Uterus (tissue), 4 donors: ENCODE results near the gene KCNK6. TPM values are rescaled to one million over a fixed set of nuclear protein-coding genes. Genes with fewer than 3 reads are reported as not detected.

Experiments
- DNase-seq, 2 donors: peaks; one replicate each; pipeline ENCODE4 v3.0.0-alpha.2; 2019 to 2020
- H3K27ac ChIP-seq, 2 donors: fragments of 200-600 bp; sonication (generic); 1 replicate in 1 of 2; 2 replicates in 1 of 2; pipeline ENCODE4 v1.5.1; 2016 to 2018
- H3K27me3 ChIP-seq, 2 donors: fragments of 200-600 bp; sonication (generic); one replicate each; pipeline ENCODE4 v1.5.1; 2018 to 2019; ENCODE audit warnings: control low read depth in 1 of 2
- H3K36me3 ChIP-seq, 2 donors: fragments of 200-600 bp; sonication (generic); one replicate each; pipeline ENCODE4 v1.5.1; 2019; ENCODE audit warnings: control low read depth in 1 of 2
- H3K4me1 ChIP-seq, 2 donors: fragments of 200-600 bp; sonication (generic); one replicate each; pipeline ENCODE4 v1.5.1; 2018 to 2019; ENCODE audit warnings: control low read depth in 1 of 2
- H3K4me3 ChIP-seq, 2 donors: fragments of 200-600 bp; sonication (generic); 1 replicate in 1 of 2; 2 replicates in 1 of 2; pipeline ENCODE4 v1.5.1; 2018 to 2019; ENCODE audit warnings: mild to moderate bottlenecking in 1 of 2
- H3K9me3 ChIP-seq, 2 donors: fragments of 200-600 bp; sonication (generic); one replicate each; pipeline ENCODE4 v1.5.1; 2019; ENCODE audit warnings: control low read depth in 1 of 2
- CTCF ChIP-seq, 4 experiments: fragments of 200-600 bp in 2 of 4; fragments of 450-650 bp in 2 of 4; sonication (generic) in 2 of 4; IDR thresholded peaks; one replicate each; pipeline ENCODE4 v1.5.1; 2016 to 2019; ENCODE audit warnings: antibody characterized with exemption in 4 of 4, mild to moderate bottlenecking in 2 of 4, moderate library complexity in 1 of 4
- POLR2A ChIP-seq, 2 donors: fragments of 450-650 bp; IDR thresholded peaks; one replicate each; pipeline ENCODE4 v1.6.1; 2016; ENCODE audit warnings: antibody characterized with exemption in 2 of 2, mild to moderate bottlenecking in 1 of 2, moderate library complexity in 1 of 2
- intact Hi-C: fragments of 100-400 bp; cut with DNase I; formaldehyde crosslinking; loops from one replicate; pipeline ENCODE4 v1.15.1; 2023; ENCODE audit warnings: low total_unique reads
- small RNA-seq: library from RNA; depleted of rRNA; stranded (forward); fragments of <200 nt; gene quantifications from one replicate; pipeline ENCODE3, GENCODE V24; 2016
- total RNA-seq, 4 donors: library from RNA; depleted of rRNA in 3 of 4; stranded (reverse); fragments of >200 nt in 3 of 4; gene quantifications; one replicate each; pipeline versions ENCODE4 v1.1.0 to v1.2.4, GENCODE V29; 2014 to 2023
- donor health status: DM: yes; HTN: yes; CAD: no.

KCNK6 gene
- total RNA-seq, 4 donors from 2014 or later, result 0.59 to 60.6 (median 4.3) TPM

GRCh38 chr19:38381138-38381537, 61.5 kb downstream of the KCNK6 start:
- H3K27me3 ChIP-seq, result no peaks in the 10 kb centered on the region
- intact Hi-C loops, result no loop called here
- H3K4me1 ChIP-seq, result peaks cover 0 to 5% of the 10 kb centered on the region in 2 donors
- H3K27ac ChIP-seq, result no peak overlapping the region
- DNase-seq, result no peak
- TF ChIP-seq CTCF (IDR thresholded peaks at IDR 0.05) (no peak), POLR2A (IDR thresholded peaks at IDR 0.05) (no peak)
- no peaks in the 10 kb centered on the region for H3K36me3 ChIP-seq
- H3K9me3 ChIP-seq, result no peaks in the 10 kb centered on the region
- H3K4me3 ChIP-seq, result no peak overlapping the region

Small RNAs within 50 kb of the gene (small RNA-seq; reads per million reads assigned to genes)
- gene RF00019, result not detected

Other genes with a start within 250 kb of the KCNK6 start
- 1 to 10 TPM in 1 of 4 donors, under 1 TPM in 1, not detected in 2; 0.85 to 4.2 TPM for gene DPF1, start 95.6 kb upstream of the KCNK6 start, total RNA-seq
- gene PPP1R14A, start 63.5 kb upstream of the KCNK6 start, total RNA-seq, result 100 to 1,000 TPM in 3 of 4 donors, 1 to 10 TPM in 1; 9.3 to 225 (median 172) TPM
- 10 to 100 TPM; 11.8 to 72.8 (median 29.4) TPM for gene SPINT2, start 55.3 kb upstream of the KCNK6 start, total RNA-seq
- 10 to 100 TPM in 1 of 4 donors, 1 to 10 TPM in 2, not detected in 1; 2.9 to 15.3 (median 4.1) TPM for gene C19orf33, start 15.6 kb upstream of the KCNK6 start, total RNA-seq
- 10 to 100 TPM in 3 of 4 donors, 1 to 10 TPM in 1; 6.4 to 31.7 (median 21.5) TPM for gene YIF1B, start 3.9 kb upstream of the KCNK6 start, total RNA-seq
- gene CATSPERG, start 16.0 kb downstream of the KCNK6 start, total RNA-seq, result 10 to 100 TPM in 3 of 4 donors, not detected in 1; 10.6 to 95.3 (median 19.3) TPM
- 100 to 1,000 TPM in 3 of 4 donors, 10 to 100 TPM in 1; 67.4 to 156 (median 128) TPM for gene PSMD8, start 54.7 kb downstream of the KCNK6 start, total RNA-seq
- gene GGN, start 68.2 kb downstream of the KCNK6 start, total RNA-seq, result under 1 TPM in 1 of 4 donors, not detected in 3; 0.82 TPM
- 1 to 10 TPM in 1 of 4 donors, under 1 TPM in 1, not detected in 2; 0.88 to 5.7 TPM for gene SPRED3, start 68.9 kb downstream of the KCNK6 start, total RNA-seq
- gene FAM98C, start 83.2 kb downstream of the KCNK6 start, total RNA-seq, result 10 to 100 TPM in 2 of 4 donors, 1 to 10 TPM in 2; 2.1 to 21.1 (median 11.7) TPM
- 1 to 10 TPM in 2 of 4 donors, under 1 TPM in 1, not detected in 1; under 0.01 to 2.0 (median 1.5) TPM for gene RASGRP4, start 106.4 kb downstream of the KCNK6 start, total RNA-seq
- gene RYR1, start 113.8 kb downstream of the KCNK6 start, total RNA-seq, result 1 to 10 TPM in 2 of 4 donors, under 1 TPM in 1, not detected in 1; under 0.01 to 6.2 (median 3.5) TPM